Transverse colon (tissue), 4 donors: ENCODE data around the gene NBAS.

ENCODE experiments used
- CTCF ChIP-seq, 5 experiments: fragments of 200-600 bp in 3 of 5; fragments of 450-650 bp in 2 of 5; sonication (generic) in 3 of 5; IDR thresholded peaks; 1 replicate in 2 of 5; 2 replicates in 3 of 5; pipeline ENCODE4 v1.5.1; 2016 to 2017; ENCODE audit warnings: antibody characterized with exemption in 5 of 5, inconsistent platforms in 3 of 5, mild to moderate bottlenecking in 2 of 5, moderate library complexity in 1 of 5
- POLR2A ChIP-seq: fragments of 450-650 bp; IDR thresholded peaks from one replicate; pipeline ENCODE4 v1.6.1; 2016; ENCODE audit warnings: antibody characterized with exemption, mild to moderate bottlenecking, moderate library complexity
- POLR2AphosphoS5 ChIP-seq, 3 donors: sonication (generic); formaldehyde crosslinking; IDR thresholded peaks; one replicate each; pipeline ENCODE4 v1.6.1; 2016; ENCODE audit warnings: antibody characterized with exemption in 3 of 3

DNA sequence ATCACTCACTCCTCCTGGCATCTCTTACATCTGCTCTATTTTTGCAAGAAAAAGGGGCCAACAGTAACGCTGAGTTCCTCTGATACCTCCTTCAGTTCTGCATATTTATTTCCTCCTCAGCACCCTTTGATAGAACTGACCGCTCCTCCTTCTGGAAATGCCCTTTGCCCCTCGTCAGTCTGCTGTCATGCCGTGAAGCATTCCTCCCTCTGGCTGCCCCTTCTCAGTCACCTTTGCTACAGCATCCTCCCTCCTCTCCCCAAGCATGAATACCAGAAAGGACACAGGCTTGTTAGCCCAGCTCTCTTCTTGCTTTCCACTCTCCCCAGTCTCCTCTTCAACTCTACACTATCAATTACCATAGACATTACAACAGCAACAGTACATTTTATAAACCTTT is 135.4 kb downstream of the NBAS start:
- TF ChIP-seq CTCF (IDR thresholded peaks at IDR 0.05) (no peak), POLR2AphosphoS5 (IDR thresholded peaks at IDR 0.05) (no peak), POLR2A (no peak)
